ENCODE results near the gene SPATA21. TPM values are rescaled to one million over a fixed set of nuclear protein-coding genes. Genes with fewer than 3 reads are reported as not detected.

SPATA21 gene
- total RNA-seq, 1 donor from 2014 or later, result not detected

DNA sequence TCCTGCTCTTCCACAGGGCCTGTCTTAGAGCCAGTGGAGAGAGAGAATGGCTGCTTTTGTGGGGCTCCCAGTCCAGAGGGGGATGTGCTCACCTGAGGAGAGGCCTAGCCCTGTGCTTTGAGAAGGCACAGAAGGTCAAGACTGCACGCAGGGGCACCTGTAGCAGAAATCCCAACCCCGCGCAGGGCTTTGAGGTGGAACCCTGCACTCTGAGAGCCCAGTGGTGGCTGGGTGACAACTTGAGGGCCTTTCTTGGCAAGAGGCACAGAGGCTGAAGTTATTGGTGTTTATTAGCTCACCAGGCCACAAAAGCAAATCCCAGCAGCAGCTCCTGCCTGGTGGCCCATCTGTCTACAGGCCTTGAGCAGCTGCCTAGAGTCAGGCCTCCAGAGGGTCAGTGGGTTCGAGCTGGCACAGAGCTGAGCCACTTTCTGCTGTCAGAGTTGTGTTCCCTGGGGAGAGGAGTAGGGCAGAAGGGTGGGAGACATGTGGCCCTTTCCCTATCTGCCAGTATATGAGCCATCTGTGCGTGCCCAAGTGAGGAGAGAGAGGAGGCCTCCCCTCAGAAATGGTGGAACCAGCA, 38.8 kb downstream of the SPATA21 start:
- Mint-ChIP-seq H3K27me3 (ENCODE audit: low read depth) (no peaks in the 10 kb centered on the region), H3K4me3 (no peak overlapping the region), H3K4me1 (no peaks in the 10 kb centered on the region), H3K9me3 (no peaks in the 10 kb centered on the region), H3K36me3 (ENCODE audit: low read depth) (no peaks in the 10 kb centered on the region), H3K27ac (ENCODE audit: unreplicated experiment) (no peak overlapping the region)
- TF ChIP-seq, protein P1, sequence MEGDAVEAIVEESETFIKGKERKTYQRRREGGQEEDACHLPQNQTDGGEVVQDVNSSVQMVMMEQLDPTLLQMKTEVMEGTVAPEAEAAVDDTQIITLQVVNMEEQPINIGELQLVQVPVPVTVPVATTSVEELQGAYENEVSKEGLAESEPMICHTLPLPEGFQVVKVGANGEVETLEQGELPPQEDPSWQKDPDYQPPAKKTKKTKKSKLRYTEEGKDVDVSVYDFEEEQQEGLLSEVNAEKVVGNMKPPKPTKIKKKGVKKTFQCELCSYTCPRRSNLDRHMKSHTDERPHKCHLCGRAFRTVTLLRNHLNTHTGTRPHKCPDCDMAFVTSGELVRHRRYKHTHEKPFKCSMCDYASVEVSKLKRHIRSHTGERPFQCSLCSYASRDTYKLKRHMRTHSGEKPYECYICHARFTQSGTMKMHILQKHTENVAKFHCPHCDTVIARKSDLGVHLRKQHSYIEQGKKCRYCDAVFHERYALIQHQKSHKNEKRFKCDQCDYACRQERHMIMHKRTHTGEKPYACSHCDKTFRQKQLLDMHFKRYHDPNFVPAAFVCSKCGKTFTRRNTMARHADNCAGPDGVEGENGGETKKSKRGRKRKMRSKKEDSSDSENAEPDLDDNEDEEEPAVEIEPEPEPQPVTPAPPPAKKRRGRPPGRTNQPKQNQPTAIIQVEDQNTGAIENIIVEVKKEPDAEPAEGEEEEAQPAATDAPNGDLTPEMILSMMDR (conservative IDR thresholded peaks at IDR 0.05), result no peak
- no peak for DNase-seq (ENCODE audit: low read depth, low spot score)

DNA sequence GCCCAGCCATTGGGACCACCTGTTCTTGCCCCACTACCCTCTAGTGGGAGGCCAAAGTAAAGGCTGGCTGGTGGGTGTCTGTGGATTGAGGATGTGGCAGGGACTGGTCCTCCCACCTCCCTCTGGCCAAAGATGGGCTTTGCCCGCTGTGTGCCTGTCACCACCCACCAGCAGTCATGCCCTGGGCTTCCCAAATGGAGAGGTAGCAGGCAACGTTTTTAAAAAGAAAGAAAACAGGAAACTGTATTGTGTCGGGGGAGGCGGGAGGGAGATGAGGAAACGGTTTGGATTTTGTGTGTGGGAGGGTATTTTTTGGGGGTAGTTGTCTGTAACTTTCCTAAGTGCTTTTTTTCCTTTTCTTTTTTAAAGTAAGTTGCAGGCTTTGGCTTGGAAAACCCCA, 40.1 kb downstream of the SPATA21 start:
- TF ChIP-seq, protein P1 (conservative IDR thresholded peaks at IDR 0.05), result no peak
- DNase-seq (ENCODE audit: low read depth, low spot score), result no peak
- H3K27ac Mint-ChIP-seq (ENCODE audit: unreplicated experiment), result no peak overlapping the region
- no peaks in the 10 kb centered on the region for H3K36me3 Mint-ChIP-seq (ENCODE audit: low read depth)
- no peaks in the 10 kb centered on the region for H3K27me3 Mint-ChIP-seq (ENCODE audit: low read depth)
- H3K4me1 Mint-ChIP-seq, result peaks cover 10% of the 10 kb centered on the region
- no peaks in the 10 kb centered on the region for H3K9me3 Mint-ChIP-seq
- no peak overlapping the region for H3K4me3 Mint-ChIP-seq

DNA sequence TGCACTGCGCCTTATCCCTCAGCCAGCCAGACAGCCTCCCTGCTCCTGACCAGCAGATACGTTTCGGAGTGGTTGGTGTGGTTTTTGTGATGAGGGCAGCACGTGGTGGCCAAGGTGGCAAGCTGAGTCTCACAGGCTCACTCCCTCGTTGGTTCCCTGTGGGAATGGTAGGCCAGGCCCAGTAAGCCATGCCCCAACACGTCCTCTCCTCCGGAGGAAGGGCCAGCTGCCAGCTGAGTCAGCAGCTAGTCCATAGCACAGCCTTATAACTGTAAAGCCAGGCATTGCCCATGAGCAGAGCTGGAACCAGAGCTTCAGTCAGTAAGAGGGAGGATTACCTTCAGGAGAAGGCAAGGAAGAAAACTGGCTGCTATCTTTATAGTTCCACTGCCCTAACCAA, 40.6 kb downstream of the SPATA21 start:
- peaks cover 15% of the 10 kb centered on the region for H3K4me1 Mint-ChIP-seq
- no peak for DNase-seq (ENCODE audit: low read depth, low spot score)
- H3K27ac Mint-ChIP-seq (ENCODE audit: unreplicated experiment), result peak overlapping the region; percentile 71
- H3K4me3 Mint-ChIP-seq, result no peak overlapping the region
- TF ChIP-seq, protein P1 (conservative IDR thresholded peaks at IDR 0.05), result no peak
- H3K27me3 Mint-ChIP-seq (ENCODE audit: low read depth), result no peaks in the 10 kb centered on the region
- no peaks in the 10 kb centered on the region for H3K9me3 Mint-ChIP-seq
- no peaks in the 10 kb centered on the region for H3K36me3 Mint-ChIP-seq (ENCODE audit: low read depth)

DNA sequence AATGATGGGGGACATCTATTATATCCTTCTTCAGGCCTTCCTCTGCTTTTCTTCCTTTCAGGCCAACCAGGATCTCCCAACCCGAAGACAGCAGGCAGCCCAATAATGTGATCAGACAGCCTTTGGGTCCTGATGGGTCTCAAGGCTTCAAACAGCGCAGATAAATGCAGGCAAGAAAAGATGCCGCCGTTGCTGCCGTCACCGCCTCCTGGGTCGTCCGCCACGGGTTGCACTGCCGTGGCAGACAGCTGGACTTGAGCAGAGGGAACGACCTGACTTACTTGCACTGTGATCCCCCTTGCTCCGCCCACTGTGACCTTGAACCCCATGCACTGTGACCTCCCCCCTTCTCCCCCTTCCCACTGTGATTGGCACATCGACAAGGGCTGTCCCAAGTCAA, 42.2 kb downstream of the SPATA21 start:
- TF ChIP-seq, protein P1 (conservative IDR thresholded peaks at IDR 0.05), result no peak
- no peak for DNase-seq (ENCODE audit: low read depth, low spot score)
- no peaks in the 10 kb centered on the region for H3K9me3 Mint-ChIP-seq
- H3K4me1 Mint-ChIP-seq, result peaks cover 32% of the 10 kb centered on the region
- H3K27me3 Mint-ChIP-seq (ENCODE audit: low read depth), result no peaks in the 10 kb centered on the region
- H3K27ac Mint-ChIP-seq (ENCODE audit: unreplicated experiment), result no peak overlapping the region
- H3K4me3 Mint-ChIP-seq, result no peak overlapping the region
- no peaks in the 10 kb centered on the region for H3K36me3 Mint-ChIP-seq (ENCODE audit: low read depth)

DNA sequence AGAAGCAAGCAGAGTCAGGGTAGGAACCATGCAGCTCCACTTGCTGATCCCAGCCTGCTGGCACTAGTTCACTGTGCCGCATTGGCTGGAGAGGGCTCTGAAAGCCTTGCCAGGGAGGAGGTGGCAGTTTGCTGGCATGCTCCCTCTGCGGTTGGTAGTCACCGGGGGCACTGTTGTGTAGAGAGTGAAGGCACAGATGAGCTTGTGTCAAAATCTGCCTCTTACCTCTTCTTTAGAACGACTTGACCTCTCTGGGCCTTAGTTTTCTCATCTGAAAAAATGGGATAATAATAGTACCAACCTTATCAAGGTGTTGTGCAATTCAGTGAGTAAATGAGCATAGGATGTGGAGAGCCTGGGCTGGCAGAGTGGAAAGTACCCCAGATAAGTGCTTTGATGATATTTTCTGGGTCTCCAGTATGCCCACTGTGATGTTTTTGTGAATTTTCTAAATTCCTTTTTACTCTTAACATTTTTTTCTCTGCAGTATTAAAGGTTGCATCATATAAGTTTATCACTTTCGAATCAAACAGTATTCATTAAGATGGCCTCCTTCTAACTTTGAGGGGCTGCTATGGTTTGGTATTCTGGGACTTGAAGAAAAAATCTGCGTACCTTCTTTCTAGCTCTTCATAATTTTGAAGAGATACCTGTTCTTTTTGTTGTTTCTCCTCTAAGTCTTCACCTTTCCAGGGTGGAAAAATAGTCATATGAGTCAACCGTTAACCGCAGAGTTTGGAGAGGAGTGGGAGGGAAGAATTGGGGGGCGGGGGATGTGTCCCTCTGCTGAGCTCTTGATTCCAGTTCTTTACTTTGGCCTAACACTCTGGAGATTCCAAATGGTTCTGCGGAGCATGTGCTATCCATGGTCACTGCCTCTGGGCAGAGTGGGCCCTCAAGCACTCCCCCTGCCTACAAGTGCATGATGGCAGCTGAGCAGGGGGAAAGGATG, 43.4 kb downstream of the SPATA21 start:
- TF ChIP-seq, protein P1 (conservative IDR thresholded peaks at IDR 0.05), result no peak
- Mint-ChIP-seq H3K27me3 (ENCODE audit: low read depth) (no peaks in the 10 kb centered on the region), H3K4me3 (no peak overlapping the region), H3K9me3 (no peaks in the 10 kb centered on the region), H3K27ac (ENCODE audit: unreplicated experiment) (no peak overlapping the region), H3K4me1 (peaks cover 33% of the 10 kb centered on the region), H3K36me3 (ENCODE audit: low read depth) (no peaks in the 10 kb centered on the region)
- DNase-seq (ENCODE audit: low read depth, low spot score), result no peak
